Endothelial cell (in vitro differentiated cells): ENCODE results near the gene RAB3GAP1. TPM values are rescaled to one million over a fixed set of nuclear protein-coding genes. Genes with fewer than 3 reads are reported as not detected.

Source experiments
- DNase-seq: peaks from one replicate; pipeline ENCODE4 v3.0.0; 2021; ENCODE audit warnings: low spot score
- H3K27ac Mint-ChIP-seq: one replicate; pipeline ENCODE4 v1.8.0; 2021; ENCODE audit warnings: mixed read lengths, inconsistent platforms; ENCODE audit not compliant: unreplicated experiment
- H3K27me3 Mint-ChIP-seq: one replicate; pipeline ENCODE4 v1.8.0; 2021; ENCODE audit warnings: mild to moderate bottlenecking, moderate library complexity, mixed read lengths, inconsistent platforms; ENCODE audit not compliant: unreplicated experiment
- H3K36me3 Mint-ChIP-seq: one replicate; pipeline ENCODE4 v1.8.0; 2021; ENCODE audit warnings: mild to moderate bottlenecking, low read depth, mixed read lengths, inconsistent platforms; ENCODE audit not compliant: unreplicated experiment
- H3K4me1 Mint-ChIP-seq: one replicate; pipeline ENCODE4 v1.8.0; 2021; ENCODE audit warnings: mild to moderate bottlenecking, mixed read lengths, inconsistent platforms; ENCODE audit not compliant: unreplicated experiment
- H3K4me3 Mint-ChIP-seq: one replicate; pipeline ENCODE4 v1.8.0; 2021; ENCODE audit warnings: mild to moderate bottlenecking, mixed read lengths, inconsistent platforms; ENCODE audit not compliant: unreplicated experiment
- H3K9me3 Mint-ChIP-seq: one replicate; pipeline ENCODE4 v1.8.0; 2021; ENCODE audit warnings: mixed read lengths, inconsistent platforms; ENCODE audit not compliant: unreplicated experiment
- total RNA-seq: library from RNA; stranded (reverse); fragmentation: NEBNext Ultra II Directional; extraction: Animal tissue kit (Norgen Biotek cat#: 25700); gene quantifications from one replicate; pipeline ENCODE4 v1.2.1, GENCODE V29; 2021; ENCODE audit not compliant: unreplicated experiment
- TF ChIP-seq, protein P1 (sequence below): fragments of 200-600 bp; sonication (generic); IDR thresholded peaks from one replicate; pipeline ENCODE4 v1.5.0; 2021; ENCODE audit warnings: antibody characterized with exemption; ENCODE audit not compliant: unreplicated experiment

The RAB3GAP1 gene
- total RNA-seq, 1 donor from 2014 or later = 28.0 TPM

DNA sequence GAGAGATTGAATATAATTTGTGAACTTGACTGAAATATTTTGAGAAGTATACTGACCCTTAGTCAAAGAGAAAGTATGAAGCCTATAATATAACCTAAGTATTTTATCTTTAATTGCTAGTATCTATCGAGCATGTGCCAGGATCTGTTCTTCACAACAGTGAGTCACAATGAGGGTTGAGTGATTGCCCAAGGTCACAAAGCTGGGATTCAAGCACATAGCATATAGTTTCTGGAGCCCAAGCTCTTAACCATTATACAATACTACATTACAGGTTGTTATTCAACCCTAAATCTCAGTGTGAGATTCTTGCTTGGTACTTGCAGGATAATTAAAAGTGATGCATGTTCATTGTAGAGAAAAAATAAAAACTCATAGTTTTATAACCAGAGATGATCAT is 97.2 kb downstream of the RAB3GAP1 start:
- no peak for DNase-seq
- H3K4me1 Mint-ChIP-seq = no peaks in the 10 kb centered on the region
- no peak overlapping the region for H3K4me3 Mint-ChIP-seq
- no peaks in the 10 kb centered on the region for H3K9me3 Mint-ChIP-seq
- no peak overlapping the region for H3K27ac Mint-ChIP-seq
- H3K36me3 Mint-ChIP-seq = peaks cover 15% of the 10 kb centered on the region
- peaks cover under 1% of the 10 kb centered on the region for H3K27me3 Mint-ChIP-seq
- TF ChIP-seq, protein P1, sequence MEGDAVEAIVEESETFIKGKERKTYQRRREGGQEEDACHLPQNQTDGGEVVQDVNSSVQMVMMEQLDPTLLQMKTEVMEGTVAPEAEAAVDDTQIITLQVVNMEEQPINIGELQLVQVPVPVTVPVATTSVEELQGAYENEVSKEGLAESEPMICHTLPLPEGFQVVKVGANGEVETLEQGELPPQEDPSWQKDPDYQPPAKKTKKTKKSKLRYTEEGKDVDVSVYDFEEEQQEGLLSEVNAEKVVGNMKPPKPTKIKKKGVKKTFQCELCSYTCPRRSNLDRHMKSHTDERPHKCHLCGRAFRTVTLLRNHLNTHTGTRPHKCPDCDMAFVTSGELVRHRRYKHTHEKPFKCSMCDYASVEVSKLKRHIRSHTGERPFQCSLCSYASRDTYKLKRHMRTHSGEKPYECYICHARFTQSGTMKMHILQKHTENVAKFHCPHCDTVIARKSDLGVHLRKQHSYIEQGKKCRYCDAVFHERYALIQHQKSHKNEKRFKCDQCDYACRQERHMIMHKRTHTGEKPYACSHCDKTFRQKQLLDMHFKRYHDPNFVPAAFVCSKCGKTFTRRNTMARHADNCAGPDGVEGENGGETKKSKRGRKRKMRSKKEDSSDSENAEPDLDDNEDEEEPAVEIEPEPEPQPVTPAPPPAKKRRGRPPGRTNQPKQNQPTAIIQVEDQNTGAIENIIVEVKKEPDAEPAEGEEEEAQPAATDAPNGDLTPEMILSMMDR = no peak

DNA sequence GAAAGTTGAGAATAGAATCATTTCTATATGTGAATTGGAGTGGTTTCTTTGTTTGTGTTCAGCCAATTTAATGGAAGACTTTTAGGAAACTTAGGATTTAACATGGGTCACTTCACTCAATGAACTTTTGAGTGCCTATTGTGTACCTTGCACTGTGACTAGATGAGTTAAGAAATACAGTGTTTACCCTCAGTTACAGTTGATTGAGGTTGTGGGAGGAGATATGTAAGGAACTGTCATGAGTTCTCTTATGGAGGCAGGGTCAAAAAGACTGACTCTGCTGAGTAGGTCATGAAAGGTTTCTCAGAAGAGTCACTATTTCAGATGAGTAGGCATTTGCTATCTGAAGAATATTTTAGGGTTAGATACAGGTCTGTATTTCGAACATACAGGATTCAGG is 98.6 kb downstream of the RAB3GAP1 start:
- Mint-ChIP-seq H3K9me3 (no peaks in the 10 kb centered on the region), H3K4me1 (no peaks in the 10 kb centered on the region), H3K4me3 (no peak overlapping the region), H3K27ac (no peak overlapping the region), H3K27me3 (no peaks in the 10 kb centered on the region), H3K36me3 (peaks cover 17% of the 10 kb centered on the region)
- TF ChIP-seq, protein P1 = no peak
- no peak for DNase-seq

DNA sequence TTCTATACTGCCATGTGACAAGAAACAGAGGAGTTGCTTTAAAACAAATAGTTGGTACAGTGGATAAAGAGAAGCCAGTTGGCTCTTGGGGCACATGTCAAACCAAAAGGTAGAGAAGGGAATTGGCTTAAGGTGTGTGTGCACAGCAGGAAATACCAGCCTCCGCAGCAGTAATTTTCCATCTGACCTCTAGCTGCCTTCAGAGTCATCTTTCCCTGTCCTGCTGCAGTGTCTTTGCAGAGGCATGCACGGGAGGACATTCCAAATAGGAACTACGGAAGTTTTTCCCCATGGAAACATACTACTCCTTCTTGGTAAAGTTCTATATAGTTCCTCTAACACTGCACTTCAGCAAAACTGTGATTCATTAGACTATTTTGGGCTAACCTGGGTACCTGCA is 99.5 kb downstream of the RAB3GAP1 start:
- no peak overlapping the region for H3K4me3 Mint-ChIP-seq
- no peak for DNase-seq
- no peaks in the 10 kb centered on the region for H3K4me1 Mint-ChIP-seq
- H3K36me3 Mint-ChIP-seq = peaks cover 17% of the 10 kb centered on the region
- H3K9me3 Mint-ChIP-seq = no peaks in the 10 kb centered on the region
- no peak overlapping the region for H3K27ac Mint-ChIP-seq
- TF ChIP-seq, protein P1 = no peak
- no peaks in the 10 kb centered on the region for H3K27me3 Mint-ChIP-seq

DNA sequence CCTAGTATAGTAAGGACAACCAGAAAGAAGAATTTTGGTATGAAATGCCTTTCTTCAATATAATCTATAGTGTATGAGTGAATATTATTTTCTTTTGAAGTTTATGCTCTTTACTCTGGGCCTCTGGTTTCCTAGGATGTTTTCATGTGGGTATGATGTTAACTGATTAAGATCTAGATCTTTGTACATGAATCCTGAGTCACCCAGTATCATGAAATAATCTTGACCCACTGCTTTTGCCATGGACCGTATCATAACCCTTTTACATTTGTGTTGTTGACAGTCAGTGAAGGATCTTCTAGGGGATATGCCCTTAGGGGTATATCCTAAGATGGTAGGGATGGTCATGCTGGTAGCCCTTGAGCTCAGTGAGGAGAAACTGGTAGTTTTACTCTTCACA is 100.3 kb downstream of the RAB3GAP1 start:
- peaks cover 17% of the 10 kb centered on the region for H3K36me3 Mint-ChIP-seq
- no peak for DNase-seq
- H3K27ac Mint-ChIP-seq = no peak overlapping the region
- H3K27me3 Mint-ChIP-seq = no peaks in the 10 kb centered on the region
- TF ChIP-seq, protein P1 = no peak
- no peak overlapping the region for H3K4me3 Mint-ChIP-seq
- H3K9me3 Mint-ChIP-seq = no peaks in the 10 kb centered on the region
- no peaks in the 10 kb centered on the region for H3K4me1 Mint-ChIP-seq

DNA sequence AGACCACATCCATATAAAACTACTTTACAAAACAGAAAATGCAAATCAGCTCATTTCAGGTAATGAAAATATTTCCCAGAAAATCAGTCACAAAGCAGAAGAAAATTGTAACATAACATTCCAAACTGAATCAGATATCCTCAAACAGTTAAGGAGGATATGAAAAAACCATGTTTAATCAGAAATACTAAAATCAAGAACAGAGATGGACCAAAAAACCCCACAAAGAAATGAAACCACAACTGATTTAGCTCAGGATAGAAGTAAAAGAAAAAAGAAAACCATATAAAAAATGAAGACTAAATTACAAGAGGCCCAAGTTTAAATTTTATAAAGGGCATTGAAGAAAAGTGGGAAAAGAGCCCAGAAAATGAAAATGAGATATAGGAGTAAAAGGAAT is 102.9 kb downstream of the RAB3GAP1 start:
- no peak for DNase-seq
- Mint-ChIP-seq H3K27me3 (no peaks in the 10 kb centered on the region), H3K36me3 (peaks cover 29% of the 10 kb centered on the region), H3K4me3 (no peak overlapping the region), H3K9me3 (no peaks in the 10 kb centered on the region), H3K27ac (no peak overlapping the region), H3K4me1 (no peaks in the 10 kb centered on the region)
- TF ChIP-seq, protein P1 = no peak
